GM04503 (cell line): ENCODE measurements around the gene OSCP1.

Experiments
- DNase-seq: peaks from one replicate; pipeline ENCODE4 v3.0.0-alpha.2; 2012; ENCODE audit warnings: low read depth

The OSCP1 gene

DNA sequence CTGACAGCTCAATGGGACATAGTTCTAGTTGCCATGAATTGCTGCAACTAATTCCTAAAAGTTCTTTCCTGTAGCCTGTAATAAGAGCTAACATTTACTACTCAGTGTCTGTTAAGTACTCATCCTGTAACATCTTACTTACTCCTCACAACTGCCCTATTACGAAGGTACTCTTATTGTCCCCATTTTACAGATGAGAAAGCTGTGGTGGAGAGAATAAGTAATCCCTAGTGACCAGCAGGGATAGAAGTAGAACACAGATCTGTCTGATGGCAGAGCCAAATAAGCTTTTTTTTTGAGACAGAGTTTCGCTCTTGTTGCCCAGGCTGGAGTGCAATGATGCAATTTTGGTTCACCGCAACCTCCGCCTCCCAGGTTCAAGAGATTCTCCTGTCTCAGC lies 67.6 kb downstream of the OSCP1 start:
- no peak for DNase-seq

DNA sequence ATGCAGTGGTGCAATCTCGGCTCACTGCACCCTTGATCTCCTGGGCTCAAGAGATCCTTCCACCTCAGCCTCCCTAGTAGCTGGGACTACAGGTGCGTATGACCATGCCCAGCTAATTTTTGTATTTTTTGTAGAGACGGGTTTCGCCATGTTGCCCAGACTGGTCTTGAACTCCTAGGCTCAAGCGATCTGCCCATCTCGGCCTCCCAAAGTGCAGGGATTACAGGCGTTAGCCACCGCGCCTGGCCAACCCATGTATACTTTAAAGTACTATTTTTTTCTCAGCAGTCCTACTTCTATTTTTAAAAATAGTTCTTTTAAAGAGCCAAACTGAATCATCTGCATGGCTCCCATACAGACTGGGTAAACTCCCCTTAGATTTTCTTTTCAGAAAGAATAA lies 68.0 kb downstream of the OSCP1 start:
- DNase-seq: no peak

DNA sequence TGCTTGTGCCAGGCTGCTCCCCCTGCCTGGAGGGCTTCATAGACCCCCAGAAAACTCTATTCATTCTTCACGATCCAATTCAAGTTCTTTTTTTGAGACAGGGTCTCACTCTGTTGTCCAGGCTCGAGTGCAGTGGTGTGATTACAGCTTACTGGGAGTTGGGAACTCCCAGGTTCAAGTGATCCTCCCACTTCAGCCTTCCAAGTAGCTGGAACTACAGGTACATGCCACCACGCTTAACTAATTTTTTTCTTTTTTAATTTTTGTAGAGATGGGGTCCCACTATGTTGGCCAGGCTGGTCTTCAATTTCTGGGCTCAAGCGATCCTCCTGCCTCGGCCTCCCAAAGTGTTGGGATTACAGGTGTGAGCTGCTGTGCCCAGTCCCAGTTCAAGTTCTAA lies 68.8 kb downstream of the OSCP1 start:
- DNase-seq: no peak

DNA sequence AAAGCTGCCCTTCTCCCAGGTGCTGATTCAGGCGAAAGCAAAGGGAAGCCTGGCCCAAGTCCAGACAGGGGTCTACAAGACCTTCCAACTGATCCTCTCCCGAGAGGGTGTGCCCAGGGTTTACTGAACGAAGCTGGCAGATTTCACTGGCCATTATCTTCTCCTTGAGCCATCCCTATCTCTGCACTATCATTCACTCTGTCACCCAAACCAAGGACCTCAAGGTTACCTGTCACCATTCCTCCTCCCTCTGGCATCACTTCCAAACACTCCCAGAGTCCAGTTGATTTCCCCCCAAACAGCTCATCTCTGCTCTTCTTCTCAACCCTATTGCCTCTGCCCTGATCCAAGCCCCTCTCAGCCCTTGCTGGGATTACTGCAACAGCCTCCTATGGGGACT lies 69.5 kb downstream of the OSCP1 start:
- no peak for DNase-seq

DNA sequence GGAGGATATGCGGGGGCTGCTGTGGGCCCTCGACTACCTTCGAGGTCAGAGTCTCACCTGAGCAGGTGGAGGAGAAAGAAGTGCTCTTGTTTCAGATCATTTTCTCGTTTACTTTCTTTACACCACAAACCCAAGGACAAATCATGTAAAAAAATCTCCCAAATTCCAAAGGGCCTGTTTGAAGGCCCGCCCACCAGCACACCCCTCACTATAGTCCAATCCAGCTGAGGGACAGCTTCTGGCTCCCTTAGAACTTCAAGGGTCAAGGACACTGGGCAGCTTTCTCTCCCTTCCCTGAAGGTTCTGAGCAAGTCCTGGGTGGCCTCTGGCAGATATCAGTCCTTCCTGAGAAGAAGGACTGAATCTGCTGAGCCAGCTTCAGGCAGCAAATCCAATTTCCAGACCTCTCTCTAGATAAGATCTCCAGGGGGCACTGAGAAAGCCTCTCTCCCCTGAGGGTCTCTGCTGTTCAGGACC lies 70.1 kb downstream of the OSCP1 start:
- no peak for DNase-seq

DNA sequence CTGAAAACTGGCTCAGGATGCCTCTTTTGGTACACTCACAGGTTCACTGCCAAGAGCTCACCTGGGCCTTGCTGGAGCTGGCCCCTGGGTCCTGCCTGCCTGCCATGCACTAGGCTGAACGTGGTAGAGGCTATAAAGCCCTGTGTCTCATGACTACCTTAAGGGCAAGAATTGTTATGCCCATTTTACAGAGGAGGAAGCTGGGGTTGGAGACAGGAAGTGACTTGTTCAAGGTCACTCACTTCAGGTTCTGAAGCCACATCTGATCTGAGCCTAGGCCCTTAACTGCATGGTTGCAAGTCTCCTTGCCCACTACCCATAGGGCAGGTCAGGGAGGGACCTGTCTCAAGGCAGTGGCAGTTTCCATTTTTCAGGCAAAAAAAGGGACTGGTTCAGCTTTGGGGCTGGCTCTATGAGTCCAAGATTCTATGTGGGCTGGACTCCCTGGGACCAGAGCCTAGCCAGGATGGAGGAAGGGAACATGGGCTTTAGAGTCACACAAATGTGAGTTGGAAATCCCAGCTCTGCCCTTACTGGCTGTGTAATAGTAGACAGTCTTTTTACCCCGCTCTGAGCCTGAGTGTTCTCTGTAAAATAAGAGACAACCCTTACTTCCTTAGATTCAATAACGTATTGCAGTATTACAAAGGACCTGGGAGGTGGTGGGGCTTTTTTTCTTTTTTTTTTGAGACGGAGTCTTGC lies 72.3 kb downstream of the OSCP1 start:
- no peak for DNase-seq

DNA sequence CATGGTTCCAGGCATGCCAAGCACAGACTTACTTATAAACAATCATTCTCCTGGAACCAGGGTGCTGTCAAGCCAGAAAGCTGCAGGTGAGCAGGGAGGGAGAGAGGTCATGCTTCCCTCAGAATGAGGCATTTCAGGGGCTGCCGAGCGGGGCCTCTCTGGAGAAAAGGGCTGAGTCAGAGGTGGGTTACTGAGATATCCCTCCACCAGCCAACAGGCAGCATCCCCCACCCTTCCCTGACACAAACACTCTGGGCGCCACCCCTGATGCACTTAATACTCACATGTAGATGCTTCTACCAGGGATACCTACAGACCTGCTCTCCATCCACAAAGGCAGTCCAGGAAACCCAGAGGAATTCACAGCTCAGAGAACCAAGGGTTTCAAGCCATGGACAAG lies 77.6 kb downstream of the OSCP1 start:
- no peak for DNase-seq

DNA sequence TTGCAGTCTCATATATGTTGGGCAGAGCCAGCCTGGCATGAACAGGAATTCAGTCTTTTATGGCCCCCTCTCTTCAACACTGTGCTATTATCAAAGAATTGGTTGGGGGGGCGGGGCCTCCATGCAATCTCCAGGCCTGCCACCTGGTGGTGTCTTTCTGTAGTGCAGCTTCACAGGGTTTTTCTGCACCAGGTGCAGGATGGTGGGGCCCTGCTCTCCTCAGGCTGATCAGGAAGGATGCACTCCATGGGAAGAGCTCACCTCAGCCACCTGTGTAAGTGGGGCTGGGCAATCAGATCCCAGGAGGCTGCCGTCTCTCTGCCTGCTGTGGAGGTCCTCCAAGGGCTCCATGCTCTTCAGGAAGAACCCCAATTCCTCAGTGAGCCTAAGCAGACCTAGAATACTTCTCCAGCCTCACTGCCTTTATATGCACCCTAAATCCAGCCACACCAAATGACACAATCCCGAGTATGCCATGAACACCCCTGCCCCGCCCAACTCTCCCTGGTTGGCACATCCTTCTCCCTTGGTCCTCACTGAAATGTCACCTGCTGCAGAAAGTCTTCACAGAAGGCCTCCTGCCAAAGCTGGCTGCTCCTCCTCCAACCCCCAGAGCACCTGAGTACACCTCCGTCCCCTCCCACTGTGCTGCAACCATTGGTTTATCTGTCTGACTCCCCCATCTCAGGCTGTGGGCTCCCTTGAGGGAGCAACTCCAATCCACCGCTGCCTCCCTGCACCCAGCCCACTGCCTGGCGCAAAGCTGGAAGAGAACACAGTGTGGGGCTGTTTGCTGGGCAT lies 81.0 kb downstream of the OSCP1 start:
- DNase-seq: no peak
